HG02623 (cell line): Measurements from ENCODE around the gene BCR.

ENCODE experiments used
- ATAC-seq: cut with Tn5 transposase; IDR thresholded peaks from one replicate; pipeline ENCODE4 v1.9.1; 2021; ENCODE audit warnings: moderate library complexity; ENCODE audit not compliant: unreplicated experiment

BCR gene

DNA sequence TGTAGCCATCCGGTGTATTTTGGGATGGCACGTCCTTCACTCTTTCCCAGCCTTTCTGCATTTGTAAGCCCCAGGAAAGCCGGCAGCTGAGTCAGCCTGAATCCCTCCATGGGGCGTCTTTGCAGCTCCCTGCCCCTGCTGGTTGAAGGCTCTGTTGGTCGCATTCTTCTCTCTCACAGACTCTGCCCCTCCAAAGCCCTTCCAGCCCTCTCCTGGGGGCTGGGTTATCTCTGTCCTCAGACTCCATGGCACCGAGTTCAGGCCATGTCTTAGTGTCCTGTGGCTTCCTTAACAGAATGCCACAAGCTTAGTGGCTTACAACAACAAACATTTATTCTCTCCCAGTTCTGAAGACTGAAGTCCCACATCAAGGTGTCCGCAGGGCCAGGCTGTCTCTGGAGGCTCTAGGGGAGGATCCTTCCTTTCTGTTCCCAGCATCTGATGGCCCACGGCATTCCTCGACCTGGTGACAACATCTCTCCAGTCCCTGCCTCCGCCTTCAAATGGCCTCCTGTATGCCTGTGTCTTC, 62.2 kb downstream of the BCR start:
- no peak for ATAC-seq

DNA sequence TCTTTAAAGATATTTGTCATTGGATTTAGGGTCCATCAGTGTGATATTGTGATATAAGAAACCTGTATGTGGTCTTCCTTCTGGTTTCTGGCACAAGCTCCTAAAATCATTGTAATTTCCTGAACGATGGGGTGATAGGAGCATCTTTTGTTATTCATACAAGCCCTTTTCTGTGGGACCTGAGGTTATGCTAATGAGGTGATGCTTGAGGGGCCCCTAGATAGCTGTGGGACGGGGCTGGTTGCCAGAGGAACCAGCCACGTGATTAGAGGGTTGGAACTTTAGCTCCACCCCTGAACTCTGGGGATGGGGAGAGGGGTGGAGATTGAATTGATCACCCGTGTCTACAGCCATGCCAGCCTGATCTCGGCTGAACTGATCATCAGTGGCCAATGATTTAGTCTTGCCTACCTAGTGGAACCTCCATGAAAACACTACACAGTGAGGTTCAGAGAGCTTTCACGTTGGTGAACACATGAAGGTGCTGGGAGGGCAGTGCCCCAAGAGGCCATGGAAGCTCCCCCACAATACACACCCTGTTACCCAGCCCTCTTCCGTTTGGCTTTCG, 62.8 kb downstream of the BCR start:
- no peak for ATAC-seq

- ATAC-seq = no peak
Observed at GRCh38 chr22:23243859-23244689, 63.8 kb downstream of the BCR start.

DNA sequence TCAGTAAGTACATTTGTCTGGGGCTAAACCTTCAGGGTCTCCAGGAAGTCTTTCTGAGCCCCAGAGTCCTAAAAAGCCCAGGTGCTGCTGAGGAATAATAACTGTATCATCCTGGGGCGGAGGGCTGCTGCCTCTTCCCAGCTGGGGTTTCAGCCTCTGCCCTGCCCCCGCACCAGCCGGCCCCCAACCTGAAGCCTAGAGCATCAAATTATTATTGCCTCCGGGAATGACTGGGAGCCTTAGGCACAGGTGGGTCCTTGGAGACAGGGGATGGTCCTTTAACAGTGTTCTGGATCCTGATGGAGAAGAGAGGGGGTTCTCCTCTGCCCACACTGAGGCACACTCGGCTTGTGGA, 64.4 kb downstream of the BCR start:
- ATAC-seq = no peak

DNA sequence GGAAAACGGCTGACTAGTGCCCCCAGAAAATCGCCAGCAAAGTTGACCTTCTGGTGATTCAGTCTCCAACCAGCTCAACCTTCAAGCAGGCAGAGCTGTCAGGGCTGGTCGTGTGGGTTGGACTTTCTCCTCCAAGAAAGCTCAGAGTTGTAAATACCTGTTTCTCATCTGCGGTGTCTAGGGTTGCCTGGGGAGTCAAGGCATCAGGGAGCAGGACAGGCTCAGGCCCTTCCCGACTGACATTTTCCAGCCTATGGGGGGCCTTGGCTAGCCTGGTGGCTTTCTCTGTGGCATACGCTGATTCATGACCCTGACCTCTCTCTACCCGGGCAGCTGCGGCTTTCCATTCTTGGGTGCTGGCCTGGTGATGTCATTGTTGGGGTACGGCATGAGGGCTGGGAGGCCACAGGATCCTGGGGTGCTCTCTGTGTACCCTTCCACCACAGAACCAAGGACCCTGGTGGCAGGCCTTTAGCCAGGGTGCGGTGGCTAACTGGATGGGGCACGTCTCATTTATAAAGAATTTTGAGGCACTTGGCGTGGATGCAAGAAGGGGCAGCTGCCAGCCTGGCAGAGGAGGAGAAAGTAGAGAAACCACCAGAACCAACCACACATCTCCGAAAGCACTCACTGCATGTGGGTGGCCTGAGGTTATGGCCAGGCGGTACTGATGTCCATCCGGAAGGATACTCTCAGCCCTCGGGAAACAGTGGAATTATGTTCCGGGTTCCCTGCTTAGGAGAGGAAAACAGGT, 64.9 kb downstream of the BCR start:
- ATAC-seq = no peak

GRCh38 chr22:23245799-23246136, 65.5 kb downstream of the BCR start:
- ATAC-seq = no peak

- ATAC-seq = no peak
Observed at GRCh38 chr22:23246982-23247766, 66.9 kb downstream of the BCR start.

DNA sequence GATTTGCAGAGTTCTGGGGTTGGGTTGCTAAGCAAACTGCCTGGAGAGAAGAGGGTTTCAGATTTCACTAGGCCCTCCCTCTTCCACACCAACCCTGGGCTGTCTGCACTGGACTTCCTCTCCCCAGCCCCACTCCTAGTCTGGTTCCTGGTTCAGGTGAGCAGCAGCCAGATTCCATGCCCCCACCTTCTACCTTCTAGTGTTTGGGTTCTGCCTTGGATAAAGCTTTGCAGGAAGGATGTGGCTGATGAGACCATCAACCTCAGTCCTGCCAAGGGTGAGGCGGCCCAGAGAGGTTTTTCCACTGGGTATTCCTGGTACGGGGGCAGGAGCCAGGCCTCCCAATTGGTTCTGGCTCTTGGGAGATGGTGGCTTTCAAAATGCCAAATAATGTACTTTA, 68.3 kb downstream of the BCR start:
- ATAC-seq = no peak

GRCh38 chr22:23250056-23250784, 69.9 kb downstream of the BCR start:
- ATAC-seq = no peak

GRCh38 chr22:23250785-23251363, 70.6 kb downstream of the BCR start:
- ATAC-seq = no peak

DNA sequence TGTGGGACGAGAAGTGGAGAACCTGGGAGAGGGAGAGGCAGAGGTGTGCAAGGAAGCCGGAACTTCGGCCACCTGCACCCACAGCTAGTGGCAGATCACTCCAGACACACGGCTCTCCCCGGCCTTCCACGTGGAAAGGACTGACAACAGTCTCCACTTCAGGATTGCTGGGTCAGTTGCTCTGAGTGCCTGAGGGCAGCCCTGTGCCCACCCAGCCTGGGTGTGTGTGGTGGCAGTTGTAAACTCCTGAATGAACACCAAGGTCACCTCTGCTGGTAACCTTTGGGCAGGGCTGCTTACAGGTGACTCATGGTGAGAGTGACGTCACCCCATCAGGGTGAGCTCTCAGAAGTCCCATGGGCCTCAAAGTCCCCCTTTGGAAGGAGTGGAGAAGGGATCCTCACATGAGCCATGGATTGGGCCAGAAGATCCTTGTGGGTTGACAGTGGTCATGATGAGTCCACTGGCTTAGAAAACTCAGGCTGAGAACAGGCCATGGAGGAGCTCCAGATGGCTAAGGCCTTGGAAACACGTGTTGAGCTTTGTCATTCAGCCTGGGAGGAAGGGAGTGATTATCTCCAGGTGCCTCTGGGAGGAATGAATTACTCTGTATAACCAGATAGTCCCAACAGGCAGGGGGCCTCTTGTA, 71.3 kb downstream of the BCR start:
- no peak for ATAC-seq

DNA sequence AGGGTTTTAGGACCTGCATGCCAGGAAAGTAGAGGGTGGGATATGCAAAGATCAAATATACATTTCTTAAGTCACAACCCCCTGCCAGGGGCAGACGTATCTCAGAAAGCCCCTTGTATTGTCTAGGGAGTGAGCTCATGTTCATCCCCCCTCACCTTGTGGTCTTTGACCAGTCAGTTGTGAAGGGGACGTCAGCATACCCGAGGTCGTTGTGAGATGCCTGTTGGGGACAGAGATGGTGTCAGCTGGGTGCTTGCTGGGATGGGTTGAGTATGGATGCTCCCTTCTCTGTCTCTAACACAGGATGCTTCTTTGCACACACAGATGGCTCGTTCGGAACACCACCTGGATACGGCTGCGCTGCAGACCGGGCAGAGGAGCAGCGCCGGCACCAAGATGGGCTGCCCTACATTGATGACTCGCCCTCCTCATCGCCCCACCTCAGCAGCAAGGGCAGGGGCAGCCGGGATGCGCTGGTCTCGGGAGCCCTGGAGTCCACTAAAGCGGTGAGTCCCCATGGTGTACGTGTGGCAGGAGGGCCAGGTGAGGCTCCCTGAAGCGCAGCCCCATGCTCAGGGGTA, 73.3 kb downstream of the BCR start:
- ATAC-seq = no peak

- no peak for ATAC-seq
Observed at GRCh38 chr22:23255506-23256170, 75.3 kb downstream of the BCR start.

- ATAC-seq = no peak
Observed at GRCh38 chr22:23256171-23256932, 76.0 kb downstream of the BCR start.

- ATAC-seq = no peak
Observed at GRCh38 chr22:23256986-23257888, 76.9 kb downstream of the BCR start.

- no peak for ATAC-seq
Observed at GRCh38 chr22:23257889-23258825, 77.8 kb downstream of the BCR start.
